ENCODE measurements around the gene SHTN1.

GRCh38 chr10:116873134-116873533, 131.9 kb downstream of the SHTN1 start:
- no peak for TF ChIP-seq POLR2A (IDR thresholded peaks at IDR 0.05; ENCODE audit: low read depth, low read length)
- TF ChIP-seq PAX5 (IDR thresholded peaks at IDR 0.05; ENCODE audit: insufficient read depth, low read length, severe bottlenecking), result no peak
- no peak for TF ChIP-seq POLR2AphosphoS5 (IDR thresholded peaks at IDR 0.05; ENCODE audit: low read depth, low read length)

Measured in GM12891 (cell line).